Measurements from ENCODE around the gene ABCA8.

ABCA8 gene

GRCh38 chr17:68863091-68863652 is 92.0 kb downstream of the ABCA8 start:
- no peak overlapping the region for H3K27ac ChIP-seq (ENCODE audit: extremely low read depth, low read depth, low read length)
- H3K4me1 ChIP-seq (ENCODE audit: control insufficient read depth, insufficient read depth, low read length) = 0 out of 2 replicates have a peak, but pooled peaks cover 3% of the 10 kb centered on the region
- POLR2A ChIA-PET = no interaction called here
- H3K4me3 ChIP-seq (ENCODE audit: low read depth, low read length) = no peak overlapping the region
- no peak for TF ChIP-seq PRDM4 (tag by site-specific recombination; IDR thresholded peaks at IDR 0.05)
- TF ChIP-seq SETDB1 (IDR thresholded peaks at IDR 0.05; ENCODE audit: insufficient read length, low read length) = peak; percentile 50
- no peaks in the 10 kb centered on the region for H3K36me3 ChIP-seq (ENCODE audit: control insufficient read depth in 2 of 2, insufficient read depth in 1 of 2, low read length in 2 of 2)
- CTCF ChIA-PET = interaction anchor here (0.9 kb wide), 1 partner anchor 10 kb away, joined by 3 read pairs; no protein-coding TSS in a partner anchor
- H3K9me3 ChIP-seq (ENCODE audit: control insufficient read depth, insufficient read depth, low read depth, low read length) = no peaks in the 10 kb centered on the region

- CTCF ChIA-PET = interaction anchor here (0.6 to 0.9 kb wide), 2 partner anchors 23 to 62 kb away, joined by 3 read pairs; no protein-coding TSS in a partner anchor
Observed at GRCh38 chr17:68861602-68862001, 93.6 kb downstream of the ABCA8 start.

GRCh38 chr17:68860941-68861340 is 94.3 kb downstream of the ABCA8 start:
- Histone ChIP-seq H3K27ac (ENCODE audit: extremely low read depth, low read depth, low read length) (no peak overlapping the region), H3K9me3 (ENCODE audit: control insufficient read depth, insufficient read depth, low read depth, low read length) (no peaks in the 10 kb centered on the region), H3K4me3 (ENCODE audit: low read depth, low read length) (no peak overlapping the region), H3K36me3 (ENCODE audit: control insufficient read depth in 2 of 2, insufficient read depth in 1 of 2, low read length in 2 of 2) (no peaks in the 10 kb centered on the region), H3K4me1 (ENCODE audit: control insufficient read depth, insufficient read depth, low read length) (0 out of 2 replicates have a peak, but pooled peaks cover 3% of the 10 kb centered on the region)
- POLR2A ChIA-PET = no interaction called here
- CTCF ChIA-PET = interaction anchor here (0.6 to 0.9 kb wide), 2 partner anchors 24 to 61 kb away, joined by 3 read pairs; no protein-coding TSS in a partner anchor
- TF ChIP-seq ZNF10 (tag by site-specific recombination; IDR thresholded peaks at IDR 0.05) (no peak), ZXDB (tag by site-specific recombination; IDR thresholded peaks at IDR 0.05) (no peak), ZNF792 (tag by site-specific recombination; IDR thresholded peaks at IDR 0.05) (no peak), ZNF488 (tag by site-specific recombination; IDR thresholded peaks at IDR 0.05) (no peak), KLF17 (tag by site-specific recombination; IDR thresholded peaks at IDR 0.05) (no peak), PATZ1 (tag by site-specific recombination; IDR thresholded peaks at IDR 0.05) (no peak)

More at GRCh38 chr17:68861602-68862001, 93.6 kb downstream of the ABCA8 start:
- POLR2A ChIA-PET = no interaction called here
- no peak overlapping the region for H3K27ac ChIP-seq (ENCODE audit: extremely low read depth, low read depth, low read length)
- no peak for TF ChIP-seq INSM2 (tag by site-specific recombination; IDR thresholded peaks at IDR 0.05)
- no peak for TF ChIP-seq ZNF140 (tag by site-specific recombination; IDR thresholded peaks at IDR 0.05)
- no peak for TF ChIP-seq SP3 (tag by site-specific recombination; IDR thresholded peaks at IDR 0.05)
- TF ChIP-seq ZNF398 (tag by site-specific recombination; IDR thresholded peaks at IDR 0.05) = no peak
- H3K36me3 ChIP-seq (ENCODE audit: control insufficient read depth in 2 of 2, insufficient read depth in 1 of 2, low read length in 2 of 2) = no peaks in the 10 kb centered on the region
- H3K4me3 ChIP-seq (ENCODE audit: low read depth, low read length) = no peak overlapping the region
- no peaks in the 10 kb centered on the region for H3K9me3 ChIP-seq (ENCODE audit: control insufficient read depth, insufficient read depth, low read depth, low read length)
- 0 out of 2 replicates have a peak, but pooled peaks cover 3% of the 10 kb centered on the region for H3K4me1 ChIP-seq (ENCODE audit: control insufficient read depth, insufficient read depth, low read length)

Measured in HEK293 (cell line).